Bronchial epithelial cell (primary cell): ENCODE measurements around the gene NTPCR. TPM values are rescaled to one million over a fixed set of nuclear protein-coding genes. Genes with fewer than 3 reads are reported as not detected.
A peak's percentile ranks its signal among the peaks of the same experiment; 100 is the strongest.

ENCODE experiments used
- DNase-seq: peaks from one replicate; pipeline ENCODE4 v3.0.0-alpha.2; 2010; ENCODE audit warnings: low read depth
- FAIRE-seq: peaks from 2 replicates; lab custom pipeline; 2011; peaks lifted over from hg19 to GRCh38; lab: Jason Lieb, UNC
- H3K27me3 ChIP-seq: 2 replicates; pipeline ENCODE4 v1.5.1; 2011; ENCODE audit warnings: low read length; ENCODE audit not compliant: control insufficient read depth, insufficient read depth
- H3K36me3 ChIP-seq: 2 replicates; pipeline ENCODE4 v1.5.1; 2011; ENCODE audit warnings: low read length; ENCODE audit not compliant: control insufficient read depth, insufficient read depth
- H3K4me3 ChIP-seq: 2 replicates; pipeline ENCODE4 v1.5.1; 2011; ENCODE audit warnings: mild to moderate bottlenecking, low read depth, low read length, control low read depth
- total RNA-seq: library from RNA; depleted of rRNA; stranded (reverse); fragments of >200 nt; gene quantifications from 2 replicates; pipeline ENCODE4 v1.2.1, GENCODE V29; 2014
- TF ChIP-seq, protein P1 (sequence below): IDR thresholded peaks from 2 replicates; pipeline ENCODE4 v1.5.1; 2011; ENCODE audit warnings: mild to moderate bottlenecking, moderate library complexity, low read length, control low read depth, inconsistent platforms; ENCODE audit not compliant: insufficient read depth, severe bottlenecking

The NTPCR gene
- total RNA-seq, 1 donor from 2014 or later: 13.4 TPM

DNA sequence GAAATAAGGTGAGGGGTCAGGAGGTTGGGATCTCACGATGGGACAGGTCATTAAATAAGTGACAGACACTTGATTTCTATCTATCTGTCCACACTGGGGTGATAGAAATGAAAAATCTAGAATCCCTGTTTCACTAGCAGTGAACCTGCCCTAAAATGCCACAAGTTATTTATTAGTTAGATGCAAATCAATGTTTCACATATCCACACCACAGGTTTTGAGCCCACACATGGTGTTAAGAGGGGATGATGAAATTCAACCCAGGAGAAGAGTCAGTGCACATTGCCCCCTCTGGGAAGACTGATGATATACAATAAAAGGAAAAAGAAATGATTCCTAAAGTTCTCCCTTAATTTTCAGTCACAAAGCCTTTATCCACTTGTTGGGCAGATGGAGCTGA is 10.1 kb upstream of the NTPCR start:
- no peaks in the 10 kb centered on the region for H3K27me3 ChIP-seq
- no peaks in the 10 kb centered on the region for H3K36me3 ChIP-seq
- FAIRE-seq: no peak
- TF ChIP-seq, protein P1, sequence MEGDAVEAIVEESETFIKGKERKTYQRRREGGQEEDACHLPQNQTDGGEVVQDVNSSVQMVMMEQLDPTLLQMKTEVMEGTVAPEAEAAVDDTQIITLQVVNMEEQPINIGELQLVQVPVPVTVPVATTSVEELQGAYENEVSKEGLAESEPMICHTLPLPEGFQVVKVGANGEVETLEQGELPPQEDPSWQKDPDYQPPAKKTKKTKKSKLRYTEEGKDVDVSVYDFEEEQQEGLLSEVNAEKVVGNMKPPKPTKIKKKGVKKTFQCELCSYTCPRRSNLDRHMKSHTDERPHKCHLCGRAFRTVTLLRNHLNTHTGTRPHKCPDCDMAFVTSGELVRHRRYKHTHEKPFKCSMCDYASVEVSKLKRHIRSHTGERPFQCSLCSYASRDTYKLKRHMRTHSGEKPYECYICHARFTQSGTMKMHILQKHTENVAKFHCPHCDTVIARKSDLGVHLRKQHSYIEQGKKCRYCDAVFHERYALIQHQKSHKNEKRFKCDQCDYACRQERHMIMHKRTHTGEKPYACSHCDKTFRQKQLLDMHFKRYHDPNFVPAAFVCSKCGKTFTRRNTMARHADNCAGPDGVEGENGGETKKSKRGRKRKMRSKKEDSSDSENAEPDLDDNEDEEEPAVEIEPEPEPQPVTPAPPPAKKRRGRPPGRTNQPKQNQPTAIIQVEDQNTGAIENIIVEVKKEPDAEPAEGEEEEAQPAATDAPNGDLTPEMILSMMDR: no peak
- H3K4me3 ChIP-seq: no peak overlapping the region
- DNase-seq: no peak

DNA sequence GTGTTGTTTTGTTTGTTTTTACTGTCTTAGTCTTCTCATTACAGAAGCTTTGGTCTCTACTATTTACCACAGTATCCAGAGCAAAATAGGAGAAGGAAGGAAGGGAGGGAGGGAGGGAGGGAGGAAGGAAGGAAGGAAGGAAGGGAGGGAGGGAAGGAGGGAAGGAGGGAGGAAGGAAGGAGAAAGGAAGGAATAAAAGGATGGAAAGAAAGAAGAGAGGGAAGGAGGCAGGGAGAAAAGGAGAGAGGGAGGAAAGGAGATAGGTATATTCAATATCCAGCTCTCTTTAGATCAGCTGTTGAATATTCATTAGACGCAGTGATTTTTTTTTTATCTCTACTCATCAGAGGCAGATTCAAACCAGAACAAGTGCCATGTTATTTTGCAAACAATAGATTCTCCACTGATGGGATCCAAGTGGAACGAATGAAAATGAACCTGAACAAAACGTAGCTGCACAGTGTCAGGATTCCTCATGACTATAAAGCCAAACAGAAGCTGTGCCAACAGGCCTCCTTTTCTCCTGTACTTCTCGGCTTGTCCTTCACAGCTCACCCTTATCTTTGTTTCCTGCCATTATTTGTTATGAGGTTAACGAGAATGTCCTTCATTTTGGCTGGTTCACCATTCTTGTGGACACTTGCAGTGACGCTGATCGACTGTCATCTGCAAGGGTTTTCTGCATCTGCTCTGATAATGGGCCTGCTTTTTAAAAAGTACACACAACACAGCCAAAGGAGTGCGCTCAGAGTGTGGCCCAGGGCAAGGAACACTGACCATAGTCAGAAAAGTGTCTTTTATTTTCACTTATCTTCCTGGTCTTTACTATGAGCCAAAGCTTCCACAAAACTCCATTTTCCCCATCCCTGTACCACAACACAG is 7.8 kb upstream of the NTPCR start:
- TF ChIP-seq, protein P1: no peak
- DNase-seq (no peak), FAIRE-seq (no peak)
- no peak overlapping the region for H3K4me3 ChIP-seq
- H3K27me3 ChIP-seq: no peaks in the 10 kb centered on the region
- H3K36me3 ChIP-seq: no peaks in the 10 kb centered on the region

DNA sequence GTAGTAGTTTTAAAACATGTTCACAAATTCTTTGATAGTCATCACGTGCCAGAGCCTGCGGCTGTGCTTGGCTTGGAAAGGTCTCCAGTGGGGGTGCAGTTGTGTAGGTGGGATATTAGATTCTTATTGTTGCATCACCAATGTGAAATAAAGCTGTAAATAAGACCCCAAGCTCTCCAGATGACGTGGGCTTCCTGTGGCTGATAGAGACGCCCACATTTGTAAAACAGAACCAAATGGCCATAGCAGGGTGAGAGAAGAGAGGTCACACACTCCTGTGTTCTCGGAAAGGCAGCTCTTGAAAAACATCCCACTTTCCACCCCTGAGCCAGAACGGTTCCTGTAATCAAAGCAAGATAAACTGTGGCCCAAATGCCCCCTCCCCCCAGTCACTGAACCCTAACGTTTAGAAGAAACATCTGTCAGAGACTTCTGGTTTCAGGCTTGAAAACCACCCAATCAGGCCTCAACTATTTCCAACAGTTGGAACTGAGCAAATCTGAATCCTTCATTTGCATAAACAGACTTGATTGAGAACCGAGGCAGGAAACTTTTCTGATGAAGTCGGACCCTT is 6.6 kb upstream of the NTPCR start:
- TF ChIP-seq, protein P1: no peak
- Histone ChIP-seq H3K36me3 (no peaks in the 10 kb centered on the region), H3K27me3 (no peaks in the 10 kb centered on the region), H3K4me3 (no peak overlapping the region)
- DNase-seq (no peak), FAIRE-seq (no peak)

DNA sequence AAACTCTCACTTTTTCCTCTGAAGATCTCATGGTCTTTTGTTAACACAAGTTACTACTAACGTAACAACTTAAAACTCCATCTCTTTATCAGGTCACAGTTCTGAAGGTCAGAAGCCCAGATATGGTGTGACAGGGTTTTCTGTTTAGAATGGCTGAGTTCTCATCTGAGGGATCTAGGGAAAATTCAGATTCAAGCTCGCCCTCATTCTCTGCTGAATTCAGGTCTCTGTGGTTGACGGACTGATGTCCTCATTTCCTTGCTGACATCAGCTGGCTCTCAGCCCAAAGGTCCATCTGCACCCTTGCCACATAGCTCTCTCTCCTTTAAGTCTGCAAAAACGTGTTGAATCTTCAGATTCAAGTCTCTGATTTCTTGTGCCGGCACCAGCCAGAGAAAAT is 6.1 kb upstream of the NTPCR start:
- Histone ChIP-seq H3K4me3 (no peak overlapping the region), H3K36me3 (no peaks in the 10 kb centered on the region), H3K27me3 (no peaks in the 10 kb centered on the region)
- TF ChIP-seq, protein P1: no peak
- no peak for FAIRE-seq
- no peak for DNase-seq

DNA sequence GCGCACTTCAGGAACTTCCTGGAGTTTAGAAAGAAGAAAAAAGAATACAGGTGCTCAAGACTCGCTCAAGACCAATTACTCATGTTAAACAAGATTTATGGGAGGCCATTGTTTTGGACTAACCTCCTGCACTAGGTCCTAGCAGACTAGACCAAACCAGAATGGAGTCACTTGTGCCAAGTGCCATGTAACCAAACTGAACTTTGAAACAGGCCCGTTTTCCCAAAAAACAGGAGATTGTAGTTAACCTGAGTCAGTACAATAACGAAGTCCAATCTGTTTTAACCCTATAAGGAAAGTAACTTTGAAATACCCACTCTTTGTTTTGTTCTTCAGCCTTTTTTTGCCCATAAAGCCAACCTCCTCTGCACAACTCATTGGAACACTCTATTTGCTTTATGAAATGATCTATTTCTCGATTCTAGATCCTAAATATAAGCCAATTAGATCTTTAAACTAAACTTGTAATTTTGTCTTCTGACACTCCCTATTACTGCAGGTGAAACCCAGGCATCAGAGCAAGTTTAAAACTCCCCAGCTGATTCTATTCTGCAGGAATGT is 695 bp upstream of the NTPCR start:
- no peaks in the 10 kb centered on the region for H3K36me3 ChIP-seq
- FAIRE-seq (no peak), DNase-seq (no peak)
- TF ChIP-seq, protein P1: no peak
- no peaks in the 10 kb centered on the region for H3K27me3 ChIP-seq
- peak overlapping the region; percentile 88 for H3K4me3 ChIP-seq
